H1 (cell line): ENCODE measurements around the gene TBX4. TPM values are rescaled to one million over a fixed set of nuclear protein-coding genes. Genes with fewer than 3 reads are reported as not detected.

Experiments
- ASH2L ChIP-seq: fragments of 200-600, 300-600 bp; sonication (generic); IDR thresholded peaks from one replicate; pipeline ENCODE4 v1.7.1; 2017; ENCODE audit warnings: low read length
- EZH2 ChIP-seq: fragments of 200-600 bp; sonication (generic); IDR thresholded peaks from 2 replicates; pipeline ENCODE4 v1.7.1; 2012; ENCODE audit warnings: low read depth, mild to moderate bottlenecking, moderate library complexity, low read length, inconsistent platforms; ENCODE audit not compliant: severe bottlenecking
- JUN ChIP-seq: IDR thresholded peaks from 2 replicates; pipeline ENCODE4 v1.6.1; 2011; ENCODE audit warnings: low read depth, mild to moderate bottlenecking, improper control_type of control experiment, low read length
- JUND ChIP-seq: IDR thresholded peaks from 2 replicates; pipeline ENCODE4 v1.6.1; 2011; ENCODE audit warnings: mild to moderate bottlenecking, improper control_type of control experiment, low read length
- MAX ChIP-seq: IDR thresholded peaks from 2 replicates; pipeline ENCODE4 v1.6.1; 2012; ENCODE audit warnings: inconsistent platforms
- TAF7 ChIP-seq: optimal IDR thresholded peaks from 2 replicates; pipeline ENCODE3; 2011; ENCODE audit warnings: low read depth, mild to moderate bottlenecking, inconsistent platforms, low read length, moderate library complexity, borderline replicate concordance
- polyA plus RNA-seq, 7 experiments: library from polyadenylated mRNA; depleted of rRNA in 3 of 7; stranded (reverse) in 5 of 7; unstranded in 2 of 7; fragments of >200 nt in 5 of 7; fragments of 200-250 nt in 2 of 7; gene quantifications; 1 replicate in 5 of 7; 2 replicates in 1 of 7; 4 replicates in 1 of 7; pipeline versions ENCODE4 v1.2.1 to v1.2.3, GENCODE V29; 2011 to 2013; ENCODE audit warnings: missing spikeins in 2 of 7, mixed read lengths in 2 of 7
- total RNA-seq: library from RNA; stranded (reverse); fragmentation: NEBNext Ultra II Directional; extraction: Animal tissue kit (Norgen Biotek cat#: 25700); gene quantifications from 2 replicates; pipeline ENCODE4 v1.2.1, GENCODE V29; 2021

The TBX4 gene
- total and polyA plus RNA-seq, 2 of the 8 experiments (the other 6 are each of a cell fraction or from before 2014, with no cell fraction given), result 0.02 TPM; not detected in 1

GRCh38 chr17:61510991-61511390 is 58.8 kb downstream of the TBX4 start (continued):
- TF ChIP-seq EZH2, result no peak
- no peak for TF ChIP-seq ASH2L
- TF ChIP-seq TAF7, result no peak
- no peak for TF ChIP-seq MAX
- TF ChIP-seq JUND, result no peak
- no peak for TF ChIP-seq JUN
- TF ChIP-seq, all 59 proteins: peak for 0
